HEK293 (cell line): ENCODE data around the gene MRPL33.

Experiments used
- CTCF ChIA-PET: fragments of 350-600 bp; formaldehyde crosslinking; extraction: SDS; loops from one replicate; lab custom pipeline; 2021; ENCODE audit warnings: antibody characterized with exemption; lab: Yijun Ruan, JAX
- POLR2A ChIA-PET: fragments of 300-600 bp; formaldehyde crosslinking; extraction: SDS; loops from one replicate; lab custom pipeline; 2020; ENCODE audit warnings: antibody characterized with exemption, inconsistent platforms; lab: Yijun Ruan, JAX
- H3K27ac ChIP-seq: fragments of 200-500 bp; sonication (Bioruptor generic); 2 replicates; pipeline ENCODE4 v1.5.1; 2014; ENCODE audit warnings: low read depth, low read length, control low read depth, inconsistent platforms; ENCODE audit errors: extremely low read depth
- H3K36me3 ChIP-seq, 2 experiments: fragments of 200-500 bp in 1 of 2; sonication (Bioruptor generic) in 1 of 2; 1 replicate in 1 of 2; 2 replicates in 1 of 2; pipeline ENCODE4 v1.5.1; 2014 to 2017; ENCODE audit warnings: inconsistent platforms in 2 of 2, low read length in 2 of 2; ENCODE audit not compliant: control insufficient read depth in 2 of 2, insufficient read depth in 1 of 2
- H3K4me1 ChIP-seq: fragments of 200-500 bp; sonication (Bioruptor generic); 2 replicates; pipeline ENCODE4 v1.5.1; 2014; ENCODE audit warnings: mild to moderate bottlenecking, low read length, inconsistent platforms; ENCODE audit not compliant: control insufficient read depth, insufficient read depth
- H3K4me3 ChIP-seq: 2 replicates; pipeline ENCODE4 v1.5.1; 2011; ENCODE audit warnings: low read depth, mild to moderate bottlenecking, control low read depth, low read length, moderate library complexity
- H3K9me3 ChIP-seq: fragments of 200-500 bp; sonication (Bioruptor generic); 2 replicates; pipeline ENCODE4 v1.5.1; 2014; ENCODE audit warnings: low read depth, low read length, inconsistent platforms; ENCODE audit not compliant: control insufficient read depth, insufficient read depth
- FEZF1 ChIP-seq: fragments of 450-650 bp; formaldehyde crosslinking; IDR thresholded peaks from 2 replicates; pipeline ENCODE4 v1.5.1; 2016; ENCODE audit warnings: missing biosample characterization, missing genetic modification characterization
- GLI4 ChIP-seq: fragments of 450-650 bp; formaldehyde crosslinking; IDR thresholded peaks from 2 replicates; pipeline ENCODE4 v1.5.1; 2016; ENCODE audit warnings: missing biosample characterization, missing genetic modification characterization
- KLF8 ChIP-seq: fragments of 450-650 bp; formaldehyde crosslinking; IDR thresholded peaks from 2 replicates; pipeline ENCODE4 v1.5.1; 2016; ENCODE audit warnings: missing biosample characterization, missing genetic modification characterization
- PRDM4 ChIP-seq: fragments of 450-650 bp; formaldehyde crosslinking; IDR thresholded peaks from 2 replicates; pipeline ENCODE4 v1.5.1; 2017; ENCODE audit warnings: missing biosample characterization, missing genetic modification characterization
- SCRT2 ChIP-seq: fragments of 450-650 bp; formaldehyde crosslinking; IDR thresholded peaks from 2 replicates; pipeline ENCODE4 v1.5.1; 2016; ENCODE audit warnings: missing biosample characterization, missing genetic modification characterization
- TRIM28 ChIP-seq: IDR thresholded peaks from 2 replicates; pipeline ENCODE4 v1.6.1; 2011; ENCODE audit warnings: low read length, control low read depth, borderline replicate concordance
- YY1 ChIP-seq: fragments of 450-650 bp; formaldehyde crosslinking; IDR thresholded peaks from 2 replicates; pipeline ENCODE4 v1.5.1; 2018; ENCODE audit warnings: missing biosample characterization, missing genetic modification characterization
- ZFP3 ChIP-seq: fragments of 450-650 bp; formaldehyde crosslinking; IDR thresholded peaks from 2 replicates; pipeline ENCODE4 v1.5.1; 2016; ENCODE audit warnings: low read depth, missing biosample characterization, missing genetic modification characterization
- ZFP69B ChIP-seq: fragments of 450-650 bp; formaldehyde crosslinking; IDR thresholded peaks from 2 replicates; pipeline ENCODE4 v1.5.1; 2016; ENCODE audit warnings: missing biosample characterization, missing genetic modification characterization
- ZNF133 ChIP-seq: fragments of 450-650 bp; formaldehyde crosslinking; IDR thresholded peaks from 2 replicates; pipeline ENCODE4 v1.5.1; 2016; ENCODE audit warnings: missing biosample characterization, missing genetic modification characterization
- ZNF169 ChIP-seq: fragments of 450-650 bp; formaldehyde crosslinking; IDR thresholded peaks from 2 replicates; pipeline ENCODE4 v1.5.1; 2016; ENCODE audit warnings: missing biosample characterization, missing genetic modification characterization
- ZNF18 ChIP-seq: fragments of 450-650 bp; formaldehyde crosslinking; IDR thresholded peaks from 2 replicates; pipeline ENCODE4 v1.5.1; 2016; ENCODE audit warnings: missing biosample characterization, missing genetic modification characterization
- ZNF24 ChIP-seq: fragments of 450-650 bp; formaldehyde crosslinking; IDR thresholded peaks from 2 replicates; pipeline ENCODE4 v1.5.1; 2016; ENCODE audit warnings: missing biosample characterization, missing genetic modification characterization
- ZNF292 ChIP-seq: fragments of 450-650 bp; formaldehyde crosslinking; IDR thresholded peaks from 2 replicates; pipeline ENCODE4 v1.5.1; 2016; ENCODE audit warnings: low read depth, missing biosample characterization, missing genetic modification characterization, borderline replicate concordance
- ZNF302 ChIP-seq: fragments of 450-650 bp; formaldehyde crosslinking; IDR thresholded peaks from 2 replicates; pipeline ENCODE4 v1.5.1; 2016; ENCODE audit warnings: missing biosample characterization, missing genetic modification characterization, low read depth
- ZNF335 ChIP-seq: fragments of 450-650 bp; formaldehyde crosslinking; conservative IDR thresholded peaks from 2 replicates; pipeline ENCODE4 v1.5.1; 2016; ENCODE audit warnings: missing biosample characterization, missing genetic modification characterization
- ZNF391 ChIP-seq: fragments of 450-650 bp; formaldehyde crosslinking; IDR thresholded peaks from 2 replicates; pipeline ENCODE4 v1.5.1; 2016; ENCODE audit warnings: low read depth, missing biosample characterization, missing genetic modification characterization, borderline replicate concordance
- ZNF398 ChIP-seq: fragments of 450-650 bp; formaldehyde crosslinking; IDR thresholded peaks from 2 replicates; pipeline ENCODE4 v1.5.1; 2017; ENCODE audit warnings: missing biosample characterization, missing genetic modification characterization
- ZNF449 ChIP-seq: fragments of 450-650 bp; formaldehyde crosslinking; IDR thresholded peaks from 2 replicates; pipeline ENCODE4 v1.5.1; 2017; ENCODE audit warnings: missing biosample characterization, mild to moderate bottlenecking, missing genetic modification characterization, moderate library complexity
- ZNF529 ChIP-seq: fragments of 450-650 bp; formaldehyde crosslinking; IDR thresholded peaks from 2 replicates; pipeline ENCODE4 v1.5.1; 2017; ENCODE audit warnings: missing genetic modification characterization, missing biosample characterization; ENCODE audit not compliant: insufficient replicate concordance
- ZNF530 ChIP-seq: fragments of 450-650 bp; formaldehyde crosslinking; IDR thresholded peaks from 2 replicates; pipeline ENCODE4 v1.5.1; 2016; ENCODE audit warnings: low read depth, missing biosample characterization, missing genetic modification characterization
- ZNF561 ChIP-seq: fragments of 450-650 bp; IDR thresholded peaks from 2 replicates; pipeline ENCODE4 v1.5.1; 2018; ENCODE audit warnings: missing biosample characterization, missing genetic modification characterization, borderline replicate concordance
- ZNF610 ChIP-seq: fragments of 450-650 bp; formaldehyde crosslinking; IDR thresholded peaks from 2 replicates; pipeline ENCODE4 v1.5.1; 2016; ENCODE audit warnings: missing biosample characterization, missing genetic modification characterization, borderline replicate concordance
- ZNF660 ChIP-seq: fragments of 450-650 bp; IDR thresholded peaks from 2 replicates; pipeline ENCODE4 v1.5.1; 2018; ENCODE audit warnings: missing biosample characterization, mild to moderate bottlenecking, missing genetic modification characterization
- ZNF692 ChIP-seq: fragments of 450-650 bp; formaldehyde crosslinking; IDR thresholded peaks from 2 replicates; pipeline ENCODE4 v1.5.1; 2016; ENCODE audit warnings: missing biosample characterization, missing genetic modification characterization
- ZNF701 ChIP-seq: fragments of 450-650 bp; formaldehyde crosslinking; IDR thresholded peaks from 2 replicates; pipeline ENCODE4 v1.5.1; 2016; ENCODE audit warnings: missing biosample characterization, missing genetic modification characterization
- ZSCAN30 ChIP-seq: fragments of 450-650 bp; IDR thresholded peaks from 2 replicates; pipeline ENCODE4 v1.5.1; 2018; ENCODE audit warnings: missing biosample characterization, mild to moderate bottlenecking, missing genetic modification characterization, moderate library complexity
- ZSCAN5A ChIP-seq: fragments of 450-650 bp; formaldehyde crosslinking; IDR thresholded peaks from 2 replicates; pipeline ENCODE4 v1.5.1; 2016; ENCODE audit warnings: missing biosample characterization, missing genetic modification characterization

MRPL33 gene

GRCh38 chr2:27754138-27754588, 17.4 kb upstream of the MRPL33 start (continued):
- TF ChIP-seq ZFP69B (tag by site-specific recombination) = peak; percentile 61; the same call in 1 of the 2 replicates
- no peak for TF ChIP-seq FEZF1
- no peak for TF ChIP-seq ZNF529
- TF ChIP-seq ZNF692 (tag by site-specific recombination) = peak; percentile 60
- 0 out of 2 replicates have a peak, but pooled peaks have one; percentile 41 for TF ChIP-seq ZNF660 (tag by site-specific recombination)
- TF ChIP-seq SCRT2 (tag by site-specific recombination) = 0 out of 2 replicates have a peak, but pooled peaks have one; percentile 39
- TF ChIP-seq TRIM28 = 0 out of 2 replicates have a peak, but pooled peaks have one; percentile 23
- TF ChIP-seq ZNF292 = no peak
- TF ChIP-seq ZSCAN30 = 0 out of 2 replicates have a peak, but pooled peaks have one; percentile 15
- no peak for TF ChIP-seq ZNF530 (tag by site-specific recombination)
- TF ChIP-seq ZSCAN5A (tag by site-specific recombination) = no peak
- TF ChIP-seq GLI4 = no peak
- no peak for TF ChIP-seq ZNF335 (tag by site-specific recombination)

- ChIA-PET CTCF (interaction anchor here (0.6 to 2.0 kb wide), 23 partner anchors 10 to 1299 kb away, joined by 3 to 12 read pairs (median 4); no protein-coding TSS in a partner anchor), POLR2A (no interaction called here)
- H3K27ac ChIP-seq = no peak overlapping the region
- no peak for TF ChIP-seq KLF8
- TF ChIP-seq ZNF701 (tag by site-specific recombination) = no peak
- no peak for TF ChIP-seq ZNF18 (tag by site-specific recombination)
- no peak for TF ChIP-seq ZNF391 (tag by site-specific recombination)
- TF ChIP-seq PRDM4 (tag by site-specific recombination) = no peak
- TF ChIP-seq ZNF398 (tag by site-specific recombination) = no peak
- no peak for TF ChIP-seq ZNF24 (tag by site-specific recombination)
- no peak for TF ChIP-seq ZNF610
- TF ChIP-seq ZNF133 = no peak
- TF ChIP-seq ZFP3 = no peak
- TF ChIP-seq ZNF302 = no peak
- TF ChIP-seq ZNF169 (tag by site-specific recombination) = no peak
- TF ChIP-seq ZNF449 (tag by site-specific recombination) = no peak
- TF ChIP-seq ZNF561 (tag by site-specific recombination) = no peak
- no peak for TF ChIP-seq YY1 (tag by site-specific recombination)
Measured at GRCh38 chr2:27754831-27755230, 16.7 kb upstream of the MRPL33 start.

More at GRCh38 chr2:27754831-27755230, 16.7 kb upstream of the MRPL33 start:
- H3K4me1 ChIP-seq = no peaks in the 10 kb centered on the region
- H3K36me3 ChIP-seq = no peaks in the 10 kb centered on the region
- H3K4me3 ChIP-seq = no peak overlapping the region
- H3K9me3 ChIP-seq = no peaks in the 10 kb centered on the region
